Left lobe of liver (tissue), 2 donors: Measurements from ENCODE around the gene SFMBT2. TPM values are rescaled to one million over a fixed set of nuclear protein-coding genes. Genes with fewer than 3 reads are reported as not detected.

Source experiments
- ATAC-seq: fragments of 200-7000 bp; cut with Tn5 transposase; one replicate; pipeline ENCODE4 v1.9.1; 2020; ENCODE audit warnings: mild to moderate bottlenecking, moderate library complexity
- DNase-seq: peaks from one replicate; pipeline ENCODE4 v3.0.0-alpha.2; 2020; ENCODE audit warnings: low spot score
- total RNA-seq: library from RNA; stranded (reverse); gene quantifications from one replicate; pipeline ENCODE4 v1.2.1, GENCODE V29; 2021
- donor health status: DM: no; HTN: no; CAD: no; lungs with moderate emphysema.
- donor health status: DM: no; HTN: yes; CAD: no.

SFMBT2 gene
- total RNA-seq, 1 donor from 2014 or later: 1.1 TPM

GRCh38 chr10:7117806-7118674 lies 292.8 kb downstream of the SFMBT2 start:
- no peak for DNase-seq
- ATAC-seq: no peak

DNA sequence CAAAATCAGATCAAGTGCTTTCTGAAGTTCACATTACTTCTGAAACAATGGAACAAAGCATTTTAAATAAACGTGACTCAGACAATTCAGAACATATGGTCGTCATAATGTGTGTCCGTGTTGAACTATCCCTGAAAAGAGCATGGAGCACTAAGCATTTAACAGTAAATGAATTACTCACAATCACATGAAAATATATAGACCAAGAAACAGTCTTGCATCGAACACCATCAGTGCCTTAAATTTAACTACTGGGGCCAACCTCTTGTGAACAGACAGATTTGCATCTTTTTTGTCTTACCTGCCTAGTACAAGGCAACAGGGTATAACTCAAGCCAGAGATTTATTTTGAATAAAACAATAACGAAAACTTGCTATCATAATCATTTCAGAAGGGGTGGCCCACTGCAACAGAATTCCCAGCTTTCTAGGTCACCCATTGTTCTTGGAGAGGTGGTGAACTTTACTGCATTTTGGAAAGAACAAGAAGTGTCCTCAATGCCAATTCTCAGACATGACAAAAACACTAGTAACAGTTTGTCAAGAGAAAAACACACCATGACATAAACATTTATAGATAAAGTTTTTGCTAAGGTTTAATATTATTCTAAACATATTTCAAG lies 293.5 kb downstream of the SFMBT2 start:
- DNase-seq (no peak), ATAC-seq (no peak)

GRCh38 chr10:7111561-7111960 lies 299.3 kb downstream of the SFMBT2 start:
- ATAC-seq (no peak), DNase-seq (no peak)

- no peak for DNase-seq
- no peak for ATAC-seq
Observed at GRCh38 chr10:7111089-7111488, 299.7 kb downstream of the SFMBT2 start.
